Duodenal mucosa (tissue), 2 donors: ENCODE measurements around the gene RAB28.
"Not testable (repeated sequence)": the region's sequence is repeated elsewhere in the genome, so short reads cannot be mapped to it uniquely, and the experiment has no call there.

Source experiments
- H3K27ac ChIP-seq: one replicate; pipeline ENCODE4 v1.7.0; 2013; ENCODE audit warnings: low read depth, low read length
- H3K27me3 ChIP-seq, 2 donors: one replicate each; pipeline ENCODE4 v1.7.0; 2013; ENCODE audit warnings: low read length in 2 of 2, control low read depth in 1 of 2; ENCODE audit not compliant: insufficient read depth in 2 of 2, control insufficient read depth in 1 of 2
- H3K36me3 ChIP-seq, 2 donors: one replicate each; pipeline ENCODE4 v1.7.0; 2013; ENCODE audit warnings: low read length in 2 of 2, control low read depth in 1 of 2; ENCODE audit not compliant: insufficient read depth in 2 of 2, control insufficient read depth in 1 of 2
- H3K4me1 ChIP-seq, 2 donors: one replicate each; pipeline ENCODE4 v1.7.0; 2013; ENCODE audit warnings: low read length in 2 of 2, control low read depth in 1 of 2; ENCODE audit not compliant: insufficient read depth in 2 of 2, control insufficient read depth in 1 of 2
- H3K4me3 ChIP-seq, 2 donors: one replicate each; pipeline ENCODE4 v1.7.0; 2013; ENCODE audit warnings: low read length in 2 of 2, low read depth in 1 of 2
- H3K9ac ChIP-seq, 2 donors: one replicate each; pipeline ENCODE4 v1.7.0; 2013; ENCODE audit warnings: low read length in 2 of 2, low read depth in 1 of 2
- H3K9me3 ChIP-seq, 2 donors: one replicate each; pipeline ENCODE4 v1.7.0; 2013; ENCODE audit warnings: low read length in 2 of 2, control low read depth in 1 of 2; ENCODE audit not compliant: control insufficient read depth in 1 of 2

RAB28 gene

DNA sequence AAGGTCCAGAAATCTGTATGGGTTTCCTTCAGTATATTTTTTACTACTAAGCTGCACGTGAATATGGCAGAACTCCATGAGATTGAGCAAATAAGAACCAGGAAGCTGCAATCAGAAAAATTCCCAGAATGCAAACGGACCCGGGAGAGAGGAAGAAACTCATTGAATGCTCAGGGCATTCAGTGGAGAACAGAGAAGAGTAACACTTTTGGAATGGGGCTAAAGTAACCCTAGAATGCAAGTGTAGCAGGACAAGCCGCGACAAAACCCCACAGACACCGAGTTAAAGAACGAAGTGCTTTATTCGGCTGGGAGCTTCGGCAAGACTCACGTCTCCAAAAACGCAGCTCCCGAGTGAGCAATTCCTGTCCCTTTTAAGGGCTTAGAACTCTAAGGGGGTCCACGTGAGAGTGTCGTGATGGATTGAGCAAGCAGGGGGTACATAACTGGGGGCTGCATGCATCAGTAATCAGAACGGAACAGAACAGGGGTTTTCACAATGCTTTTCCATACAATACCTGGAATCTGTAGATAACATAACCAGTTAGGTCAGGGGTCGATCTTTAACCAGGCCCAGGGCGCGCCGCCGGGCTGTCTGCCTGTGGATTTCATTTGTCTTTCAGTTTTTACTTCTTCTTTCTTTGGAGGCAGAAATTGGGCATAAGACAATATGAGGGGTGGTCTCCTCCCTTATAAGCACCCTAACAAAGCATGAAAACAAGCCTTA is 56.4 kb downstream of the RAB28 start:
- Histone ChIP-seq H3K9me3 (no peaks in the 10 kb centered on the region), H3K9ac (no peak overlapping the region), H3K4me3 (no peak overlapping the region), H3K27ac (no peak overlapping the region), H3K4me1 (no peaks in the 10 kb centered on the region), H3K27me3 (no peaks in the 10 kb centered on the region), H3K36me3 (no peaks in the 10 kb centered on the region)

DNA sequence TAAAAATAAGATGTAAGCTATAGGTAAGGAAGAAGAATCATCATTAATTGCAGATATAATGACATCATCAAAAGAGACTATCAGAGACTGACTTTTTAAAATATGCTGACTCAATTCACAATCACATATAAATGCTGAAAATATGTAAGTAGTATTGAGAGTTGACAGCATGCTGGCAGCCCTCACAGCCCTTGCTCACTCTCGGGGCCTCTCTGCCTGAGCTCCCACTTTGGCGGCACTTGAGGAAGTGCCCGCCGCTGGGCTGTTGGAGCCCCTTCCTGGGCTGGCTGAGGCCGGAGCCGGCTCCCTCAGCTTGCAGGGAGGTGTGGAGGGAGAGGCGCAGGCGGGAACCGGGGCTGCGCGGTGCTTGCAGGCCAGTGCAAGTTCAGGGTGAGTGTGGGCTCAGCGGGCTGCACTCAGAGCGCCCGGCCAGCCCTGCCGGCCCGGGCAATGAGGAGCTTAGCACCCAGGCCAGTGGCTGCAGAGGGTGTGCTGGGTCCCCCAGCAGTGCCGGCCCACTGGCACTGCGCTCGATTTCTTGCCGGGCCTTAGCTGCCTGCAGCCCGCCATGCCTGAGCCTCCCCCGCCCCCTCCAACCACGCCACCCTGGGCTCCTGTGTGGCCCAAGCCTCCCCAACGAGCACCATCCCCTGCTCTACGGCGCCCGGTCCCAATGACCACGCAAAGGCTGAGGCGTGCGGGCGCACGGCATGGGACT is 68.9 kb downstream of the RAB28 start:
- no peaks in the 10 kb centered on the region for H3K4me1 ChIP-seq
- H3K36me3 ChIP-seq: no peaks in the 10 kb centered on the region
- H3K9me3 ChIP-seq: no peaks in the 10 kb centered on the region
- H3K4me3 ChIP-seq: no peak overlapping the region
- no peak overlapping the region for H3K9ac ChIP-seq
- no peak overlapping the region for H3K27ac ChIP-seq
- H3K27me3 ChIP-seq: no peaks in the 10 kb centered on the region

- Histone ChIP-seq H3K4me3 (no peak overlapping the region), H3K4me1 (no peaks in the 10 kb centered on the region), H3K27ac (no peak overlapping the region), H3K27me3 (no peaks in the 10 kb centered on the region), H3K9me3 (no peaks in the 10 kb centered on the region), H3K36me3 (no peaks in the 10 kb centered on the region), H3K9ac (no peak overlapping the region)
Measured at GRCh38 chr4:13413729-13414437, 70.3 kb downstream of the RAB28 start.

GRCh38 chr4:13411942-13412341 is 72.2 kb downstream of the RAB28 start:
- Histone ChIP-seq H3K4me1 (no peaks in the 10 kb centered on the region), H3K27ac (no peak overlapping the region), H3K9ac (no peak overlapping the region), H3K27me3 (no peaks in the 10 kb centered on the region), H3K9me3 (no peaks in the 10 kb centered on the region), H3K36me3 (no peaks in the 10 kb centered on the region), H3K4me3 (no peak overlapping the region)

GRCh38 chr4:13409324-13409723 is 74.8 kb downstream of the RAB28 start:
- H3K27me3 ChIP-seq: no peaks in the 10 kb centered on the region
- no peak overlapping the region for H3K9ac ChIP-seq
- no peak overlapping the region for H3K4me3 ChIP-seq
- no peaks in the 10 kb centered on the region for H3K9me3 ChIP-seq
- no peaks in the 10 kb centered on the region for H3K4me1 ChIP-seq
- H3K36me3 ChIP-seq: no peaks in the 10 kb centered on the region
- no peak overlapping the region for H3K27ac ChIP-seq

- not testable (repeated sequence) for H3K9me3 ChIP-seq, H3K36me3 ChIP-seq, H3K4me3 ChIP-seq, H3K9ac ChIP-seq, H3K27ac ChIP-seq, H3K27me3 ChIP-seq, H3K4me1 ChIP-seq
Measured at GRCh38 chr4:13406156-13406555, 78.0 kb downstream of the RAB28 start.

GRCh38 chr4:13403833-13404232 is 80.3 kb downstream of the RAB28 start:
- Histone ChIP-seq H3K4me3 (no peak overlapping the region), H3K9ac (no peak overlapping the region), H3K27ac (no peak overlapping the region), H3K27me3 (no peaks in the 10 kb centered on the region), H3K9me3 (no peaks in the 10 kb centered on the region), H3K36me3 (no peaks in the 10 kb centered on the region), H3K4me1 (no peaks in the 10 kb centered on the region)

- Histone ChIP-seq H3K9ac (no peak overlapping the region), H3K27ac (no peak overlapping the region), H3K9me3 (no peaks in the 10 kb centered on the region), H3K4me1 (no peaks in the 10 kb centered on the region), H3K27me3 (no peaks in the 10 kb centered on the region), H3K4me3 (no peak overlapping the region), H3K36me3 (no peaks in the 10 kb centered on the region)
Measured at GRCh38 chr4:13403326-13403725, 80.8 kb downstream of the RAB28 start.

- no peak overlapping the region for H3K27ac ChIP-seq
- no peaks in the 10 kb centered on the region for H3K9me3 ChIP-seq
- no peak overlapping the region for H3K9ac ChIP-seq
- H3K4me3 ChIP-seq: no peak overlapping the region
- H3K4me1 ChIP-seq: no peaks in the 10 kb centered on the region
- no peaks in the 10 kb centered on the region for H3K27me3 ChIP-seq
- no peaks in the 10 kb centered on the region for H3K36me3 ChIP-seq
Measured at GRCh38 chr4:13399257-13399656, 84.9 kb downstream of the RAB28 start.

GRCh38 chr4:13396161-13396560 is 88.0 kb downstream of the RAB28 start:
- no peaks in the 10 kb centered on the region for H3K9me3 ChIP-seq
- no peak overlapping the region for H3K9ac ChIP-seq
- no peaks in the 10 kb centered on the region for H3K27me3 ChIP-seq
- no peaks in the 10 kb centered on the region for H3K4me1 ChIP-seq
- H3K4me3 ChIP-seq: no peak overlapping the region
- H3K27ac ChIP-seq: no peak overlapping the region
- no peaks in the 10 kb centered on the region for H3K36me3 ChIP-seq
